IMR-90 (cell line): ENCODE results near the gene RB1. TPM values are rescaled to one million over a fixed set of nuclear protein-coding genes. Genes with fewer than 3 reads are reported as not detected.

ENCODE experiments used
- ATAC-seq: fragments of 200-7000 bp; cut with Tn5 transposase; 2 replicates; pipeline ENCODE4 v1.9.1; 2020; ENCODE audit warnings: low read depth, mild to moderate bottlenecking, moderate library complexity
- BruUV-seq: library from RNA; stranded (reverse); fragments of 400-500 nt; replicated peaks from 2 replicates; lab custom pipeline; 2021; lab: Mats Ljungman, UMichigan
- CTCF ChIA-PET: fragments of 300-600 bp; formaldehyde crosslinking; extraction: SDS; loops from one replicate; lab custom pipeline; 2021; ENCODE audit warnings: antibody characterized with exemption; lab: Yijun Ruan, JAX
- POLR2A ChIA-PET: fragments of 300-600 bp; sonication (Branson Sonifier 250); formaldehyde crosslinking; loops from one replicate; lab custom pipeline; 2022; ENCODE audit warnings: antibody characterized with exemption; ENCODE audit not compliant: unreplicated experiment; lab: Charles Lee
- DNase-seq: peaks from one replicate; pipeline ENCODE4 v3.0.0; 2013
- H2AFZ ChIP-seq: replicated peaks from 2 replicates; pipeline ENCODE3; 2013; ENCODE audit warnings: low read length, mild to moderate bottlenecking; ENCODE audit not compliant: poor library complexity
- H2AK5ac ChIP-seq: 2 replicates; pipeline ENCODE4 v1.6.1; 2013; ENCODE audit warnings: low read depth, low read length, inconsistent platforms
- H2AK9ac ChIP-seq: replicated peaks from 2 replicates; pipeline ENCODE3; 2013; ENCODE audit warnings: mild to moderate bottlenecking, low read depth, low read length, moderate library complexity; ENCODE audit not compliant: poor library complexity
- H2BK120ac ChIP-seq: 2 replicates; pipeline ENCODE4 v1.6.1; 2013; ENCODE audit warnings: low read depth, low read length, inconsistent platforms
- H2BK15ac ChIP-seq: 3 replicates; pipeline ENCODE4 v1.6.1; 2013; ENCODE audit warnings: low read depth, low read length, inconsistent platforms
- H2BK20ac ChIP-seq: 2 replicates; pipeline ENCODE4 v1.6.1; 2013; ENCODE audit warnings: low read depth, mild to moderate bottlenecking, inconsistent platforms, low read length, moderate library complexity
- H2BK5ac ChIP-seq: 2 replicates; pipeline ENCODE4 v1.6.1; 2013; ENCODE audit warnings: mild to moderate bottlenecking, low read depth, low read length, inconsistent platforms; ENCODE audit not compliant: poor library complexity, severe bottlenecking
- H3K14ac ChIP-seq: replicated peaks from 2 replicates; pipeline ENCODE4 v1.6.1; 2013; ENCODE audit warnings: low read depth, low read length, inconsistent platforms
- H3K18ac ChIP-seq: 2 replicates; pipeline ENCODE4 v1.6.1; 2013; ENCODE audit warnings: low read depth, low read length, control low read depth
- H3K23ac ChIP-seq: 2 replicates; pipeline ENCODE4 v1.6.1; 2013; ENCODE audit warnings: low read depth, low read length, inconsistent platforms
- H3K27ac ChIP-seq: 2 replicates; pipeline ENCODE4 v1.5.1; 2013; ENCODE audit warnings: mild to moderate bottlenecking, control low read depth, low read length; ENCODE audit not compliant: insufficient read depth
- H3K27me3 ChIP-seq: 2 replicates; pipeline ENCODE4 v1.6.1; 2013; ENCODE audit warnings: low read length; ENCODE audit not compliant: control insufficient read depth, insufficient read depth
- H3K36me3 ChIP-seq: 2 replicates; pipeline ENCODE4 v1.6.1; 2013; ENCODE audit warnings: low read length, mixed read lengths; ENCODE audit not compliant: control insufficient read depth, insufficient read depth
- H3K4ac ChIP-seq: 2 replicates; pipeline ENCODE4 v1.6.1; 2013; ENCODE audit warnings: low read depth, low read length, inconsistent platforms
- H3K4me1 ChIP-seq: 2 replicates; pipeline ENCODE4 v1.6.1; 2013; ENCODE audit warnings: low read length, mixed read lengths; ENCODE audit not compliant: control insufficient read depth, insufficient read depth
- H3K4me2 ChIP-seq: 2 replicates; pipeline ENCODE4 v1.6.1; 2013; ENCODE audit warnings: low read depth, mild to moderate bottlenecking, control low read depth, low read length, moderate library complexity
- H3K4me3 ChIP-seq: 2 replicates; pipeline ENCODE4 v1.5.1; 2013; ENCODE audit warnings: low read depth, mild to moderate bottlenecking, control low read depth, low read length, moderate library complexity; ENCODE audit not compliant: insufficient read depth
- H3K56ac ChIP-seq: 2 replicates; pipeline ENCODE4 v1.6.1; 2013; ENCODE audit warnings: low read length, inconsistent platforms; ENCODE audit not compliant: insufficient read depth; ENCODE audit errors: extremely low read depth
- H3K79me1 ChIP-seq, 2 experiments: 2 replicates each; pipeline ENCODE4 v1.6.1; 2013; ENCODE audit warnings: low read length in 2 of 2, inconsistent platforms in 1 of 2, low read depth in 1 of 2
- H3K9ac ChIP-seq: 2 replicates; pipeline ENCODE4 v1.6.1; 2013; ENCODE audit warnings: low read depth, low read length, control low read depth
- H3K9me1 ChIP-seq: 2 replicates; pipeline ENCODE4 v1.6.1; 2013; ENCODE audit warnings: low read length, inconsistent platforms; ENCODE audit not compliant: insufficient read depth
- H3K9me3 ChIP-seq: 2 replicates; pipeline ENCODE4 v1.6.1; 2013; ENCODE audit warnings: low read length; ENCODE audit not compliant: control insufficient read depth, insufficient read depth
- H4K20me1 ChIP-seq: 2 replicates; pipeline ENCODE4 v1.6.1; 2013; ENCODE audit warnings: low read length, inconsistent platforms; ENCODE audit not compliant: insufficient read depth
- H4K5ac ChIP-seq: 2 replicates; pipeline ENCODE4 v1.6.1; 2013; ENCODE audit warnings: mild to moderate bottlenecking, low read depth, low read length, control low read depth
- H4K8ac ChIP-seq, 2 experiments: 2 replicates each; pipeline ENCODE4 v1.6.1; 2013; ENCODE audit warnings: low read depth in 2 of 2, low read length in 2 of 2, control low read depth in 1 of 2, inconsistent platforms in 1 of 2
- H4K91ac ChIP-seq: 2 replicates; pipeline ENCODE4 v1.6.1; 2013; ENCODE audit warnings: low read depth, low read length, inconsistent platforms; ENCODE audit not compliant: insufficient read depth
- BHLHE40 ChIP-seq: fragments of 150-350 bp; IDR thresholded peaks from 2 replicates; pipeline ENCODE4 v1.6.1; 2016; ENCODE audit warnings: mild to moderate bottlenecking, low read depth, low read length
- CEBPB ChIP-seq: IDR thresholded peaks from 2 replicates; pipeline ENCODE4 v1.6.1; 2012; ENCODE audit warnings: low read depth, low read length, improper control_type of control experiment
- CHD1 ChIP-seq: IDR thresholded peaks from 2 replicates; pipeline ENCODE4 v1.6.1; 2012; ENCODE audit warnings: low read depth, low read length, improper control_type of control experiment
- FOS ChIP-seq: fragments of 150-350 bp; IDR thresholded peaks from 2 replicates; pipeline ENCODE4 v1.6.1; 2016; ENCODE audit warnings: low read depth, low read length
- MAFK ChIP-seq: IDR thresholded peaks from 2 replicates; pipeline ENCODE4 v1.6.1; 2012; ENCODE audit warnings: low read depth, low read length, improper control_type of control experiment
- MAZ ChIP-seq: IDR thresholded peaks from 2 replicates; pipeline ENCODE4 v1.6.1; 2012; ENCODE audit warnings: low read depth, mild to moderate bottlenecking, low read length, improper control_type of control experiment, moderate library complexity, borderline replicate concordance
- MXI1 ChIP-seq: IDR thresholded peaks from 2 replicates; pipeline ENCODE4 v1.6.1; 2012; ENCODE audit warnings: low read depth, mild to moderate bottlenecking, low read length, moderate library complexity, borderline replicate concordance
- NFE2L2 ChIP-seq: fragments of 150-350 bp; IDR thresholded peaks from 2 replicates; pipeline ENCODE4 v1.6.1; 2016; ENCODE audit warnings: low read depth, mild to moderate bottlenecking, low read length
- POLR2A ChIP-seq: IDR thresholded peaks from 2 replicates; pipeline ENCODE4 v1.6.1; 2012; ENCODE audit warnings: mild to moderate bottlenecking, low read depth, low read length
- RAD21 ChIP-seq: IDR thresholded peaks from 2 replicates; pipeline ENCODE4 v1.6.1; 2012; ENCODE audit warnings: low read length, improper control_type of control experiment
- RCOR1 ChIP-seq: IDR thresholded peaks from 2 replicates; pipeline ENCODE4 v1.6.1; 2012; ENCODE audit warnings: mild to moderate bottlenecking, low read length, improper control_type of control experiment; ENCODE audit not compliant: insufficient replicate concordance
- RFX5 ChIP-seq: IDR thresholded peaks from 2 replicates; pipeline ENCODE4 v1.8.0; 2012; ENCODE audit warnings: low read depth, mild to moderate bottlenecking, low read length, moderate library complexity
- SMC3 ChIP-seq: fragments of 150-350 bp; IDR thresholded peaks from 2 replicates; pipeline ENCODE4 v1.6.1; 2016; ENCODE audit warnings: low read depth, mild to moderate bottlenecking, antibody characterized with exemption, low read length, moderate library complexity
- WGBS, 2 experiments: methylation state at CpG; one replicate each; pipeline versions ENCODE4 v1.1.5 to v1.1.7; 2013; ENCODE audit warnings: missing lambda C conversion rate in 2 of 2; ENCODE audit not compliant: insufficient read length in 1 of 2; ENCODE audit errors: extremely low coverage in 2 of 2; 5-methylcytosine and 5-hydroxymethylcytosine counted together
- dilution Hi-C: fragments of 300-500 bp; cut with HindIII; formaldehyde crosslinking; loops from one replicate; pipeline ENCODE4 v1.14.3; 2018; ENCODE audit warnings: low sequenced_read_pairs; ENCODE audit not compliant: unreplicated experiment
- in situ Hi-C: fragments of 300-500 bp; cut with MboI; formaldehyde crosslinking; loops from 3 replicates; pipeline ENCODE4 v1.14.3; 2019; ENCODE audit warnings: low sequenced_read_pairs, inconsistent platforms, mixed read lengths
- intact Hi-C: fragments of 100-400 bp; cut with micrococcal nuclease; formaldehyde crosslinking; loops from 2 replicates; pipeline ENCODE4 v1.10.0; 2022
- polyA plus RNA-seq, 3 experiments: library from polyadenylated mRNA; depleted of rRNA; stranded (reverse); fragments of >200 nt; gene quantifications; 2 replicates each; pipeline ENCODE4 v1.2.3, GENCODE V29; 2012; ENCODE audit warnings: low replicate concordance in 1 of 3
- total RNA-seq: library from RNA; depleted of rRNA; stranded (reverse); fragments of >200 nt; gene quantifications from 2 replicates; pipeline ENCODE4 v1.2.3, GENCODE V29; 2012
- TF ChIP-seq, protein P1 (sequence below): conservative IDR thresholded peaks from 2 replicates; pipeline ENCODE4 v1.5.1; 2012; ENCODE audit warnings: mild to moderate bottlenecking, low read depth, low read length, improper control_type of control experiment
- TF ChIP-seq, protein P2 (sequence below): fragments of 150-350 bp; IDR thresholded peaks from 2 replicates; pipeline ENCODE4 v1.6.1; 2017; ENCODE audit warnings: mild to moderate bottlenecking, antibody characterized with exemption, low read length, low read depth
- TF ChIP-seq, protein P3 (sequence below): fragments of 150-350 bp; IDR thresholded peaks from 2 replicates; pipeline ENCODE4 v1.6.1; 2016; ENCODE audit warnings: low read depth, mild to moderate bottlenecking, low read length, moderate library complexity, borderline replicate concordance

RB1 gene
- total and polyA plus RNA-seq, 2 of the 4 experiments (the other 2 are of a cell fraction) = 11.4 to 15.4 TPM

DNA sequence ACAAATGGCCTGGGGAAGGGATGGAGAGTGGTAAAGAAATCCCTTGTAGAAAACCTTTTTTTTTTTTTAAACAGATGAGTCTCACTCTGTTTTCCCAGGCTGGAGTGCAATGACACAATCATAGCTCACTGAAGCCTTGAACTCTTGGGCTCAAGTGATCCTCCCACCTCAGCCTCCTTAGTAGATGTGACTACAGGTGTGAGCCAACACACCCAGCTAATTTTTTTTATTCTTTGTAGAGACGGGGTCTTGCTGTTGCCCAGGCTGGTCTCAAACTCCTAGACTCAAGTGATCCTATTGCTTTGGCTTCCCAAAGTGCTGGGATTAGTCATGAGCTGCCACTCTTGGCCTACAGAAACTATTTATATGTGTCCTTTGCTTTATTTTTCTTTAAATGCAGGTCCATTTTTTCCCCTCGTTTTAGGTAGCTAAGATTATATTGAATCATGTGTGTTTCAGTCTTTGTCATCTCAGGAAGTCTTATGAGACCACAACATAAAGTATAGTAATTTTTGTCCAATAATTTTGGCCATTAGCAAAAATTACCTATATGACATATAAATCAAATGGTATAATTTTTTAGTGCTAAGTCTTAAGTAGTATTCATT, 98.9 kb downstream of the RB1 start:
- Histone ChIP-seq H4K5ac (no peak overlapping the region), H2BK15ac (no peak overlapping the region), H3K4ac (no peak overlapping the region), H2BK120ac (no peak overlapping the region), H3K9me3 (no peaks in the 10 kb centered on the region), H2BK20ac (no peak overlapping the region), H2AK9ac (no peak overlapping the region), H3K56ac (no peak overlapping the region), H2AK5ac (no peak overlapping the region), H3K14ac (no peak overlapping the region), H2BK5ac (no peak overlapping the region), H3K79me1 (peaks cover 3 to 23% of the 10 kb centered on the region in 2 experiments; a peak in 2 of 4 replicates), H3K4me1 (peaks cover 5% of the 10 kb centered on the region; the same call in 1 of the 2 replicates), H3K23ac (no peak overlapping the region), H3K27me3 (no peaks in the 10 kb centered on the region), H4K91ac (no peak overlapping the region), H3K9me1 (no peaks in the 10 kb centered on the region), H3K4me3 (no peak overlapping the region), H3K27ac (no peak overlapping the region), H3K4me2 (no peak overlapping the region), H4K20me1 (no peaks in the 10 kb centered on the region), H3K36me3 (no peaks in the 10 kb centered on the region), H3K9ac (no peak overlapping the region), H3K18ac (no peak overlapping the region), H4K8ac (no peak overlapping the region), H2AFZ (no peak overlapping the region)
- CTCF ChIA-PET = no interaction called here
- POLR2A ChIA-PET = interaction anchor here (0.6 kb wide), 1 partner anchor 69 kb away, joined by 7 read pairs; no protein-coding TSS in a partner anchor
- in situ Hi-C loops (no loop called here), dilution Hi-C loops (no loop called here), intact Hi-C loops (no loop called here)
- WGBS, 2 experiments = no CpG with 5 or more reads among the region's 2 CpGs
- TF ChIP-seq, protein P1, sequence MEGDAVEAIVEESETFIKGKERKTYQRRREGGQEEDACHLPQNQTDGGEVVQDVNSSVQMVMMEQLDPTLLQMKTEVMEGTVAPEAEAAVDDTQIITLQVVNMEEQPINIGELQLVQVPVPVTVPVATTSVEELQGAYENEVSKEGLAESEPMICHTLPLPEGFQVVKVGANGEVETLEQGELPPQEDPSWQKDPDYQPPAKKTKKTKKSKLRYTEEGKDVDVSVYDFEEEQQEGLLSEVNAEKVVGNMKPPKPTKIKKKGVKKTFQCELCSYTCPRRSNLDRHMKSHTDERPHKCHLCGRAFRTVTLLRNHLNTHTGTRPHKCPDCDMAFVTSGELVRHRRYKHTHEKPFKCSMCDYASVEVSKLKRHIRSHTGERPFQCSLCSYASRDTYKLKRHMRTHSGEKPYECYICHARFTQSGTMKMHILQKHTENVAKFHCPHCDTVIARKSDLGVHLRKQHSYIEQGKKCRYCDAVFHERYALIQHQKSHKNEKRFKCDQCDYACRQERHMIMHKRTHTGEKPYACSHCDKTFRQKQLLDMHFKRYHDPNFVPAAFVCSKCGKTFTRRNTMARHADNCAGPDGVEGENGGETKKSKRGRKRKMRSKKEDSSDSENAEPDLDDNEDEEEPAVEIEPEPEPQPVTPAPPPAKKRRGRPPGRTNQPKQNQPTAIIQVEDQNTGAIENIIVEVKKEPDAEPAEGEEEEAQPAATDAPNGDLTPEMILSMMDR = no peak
- no peak for TF ChIP-seq MAZ
- no peak for TF ChIP-seq CHD1
- TF ChIP-seq POLR2A = no peak
- TF ChIP-seq RFX5 = no peak
- TF ChIP-seq CEBPB = no peak
- no peak for TF ChIP-seq FOS
- no peak for TF ChIP-seq SMC3
- no peak for TF ChIP-seq MAFK
- no peak for TF ChIP-seq RCOR1
- no peak for TF ChIP-seq MXI1
- TF ChIP-seq, protein P2, sequence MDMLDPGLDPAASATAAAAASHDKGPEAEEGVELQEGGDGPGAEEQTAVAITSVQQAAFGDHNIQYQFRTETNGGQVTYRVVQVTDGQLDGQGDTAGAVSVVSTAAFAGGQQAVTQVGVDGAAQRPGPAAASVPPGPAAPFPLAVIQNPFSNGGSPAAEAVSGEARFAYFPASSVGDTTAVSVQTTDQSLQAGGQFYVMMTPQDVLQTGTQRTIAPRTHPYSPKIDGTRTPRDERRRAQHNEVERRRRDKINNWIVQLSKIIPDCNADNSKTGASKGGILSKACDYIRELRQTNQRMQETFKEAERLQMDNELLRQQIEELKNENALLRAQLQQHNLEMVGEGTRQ = no peak
- TF ChIP-seq BHLHE40 = no peak
- TF ChIP-seq RAD21 = no peak
- TF ChIP-seq NFE2L2 = no peak
- TF ChIP-seq, protein P3, sequence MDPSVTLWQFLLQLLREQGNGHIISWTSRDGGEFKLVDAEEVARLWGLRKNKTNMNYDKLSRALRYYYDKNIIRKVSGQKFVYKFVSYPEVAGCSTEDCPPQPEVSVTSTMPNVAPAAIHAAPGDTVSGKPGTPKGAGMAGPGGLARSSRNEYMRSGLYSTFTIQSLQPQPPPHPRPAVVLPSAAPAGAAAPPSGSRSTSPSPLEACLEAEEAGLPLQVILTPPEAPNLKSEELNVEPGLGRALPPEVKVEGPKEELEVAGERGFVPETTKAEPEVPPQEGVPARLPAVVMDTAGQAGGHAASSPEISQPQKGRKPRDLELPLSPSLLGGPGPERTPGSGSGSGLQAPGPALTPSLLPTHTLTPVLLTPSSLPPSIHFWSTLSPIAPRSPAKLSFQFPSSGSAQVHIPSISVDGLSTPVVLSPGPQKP = no peak
- no TSS peak for BruUV-seq
- ATAC-seq = no peak
- no peak for DNase-seq
